ENCODE data around the gene ELMO3. TPM values are rescaled to one million over a fixed set of nuclear protein-coding genes. Genes with fewer than 3 reads are reported as not detected.
A peak's percentile ranks its signal among the peaks of the same experiment; 100 is the strongest.

The ELMO3 gene
- total RNA-seq, 4 donors from 2014 or later: 1.6 to 5.4 TPM; not detected in 2

DNA sequence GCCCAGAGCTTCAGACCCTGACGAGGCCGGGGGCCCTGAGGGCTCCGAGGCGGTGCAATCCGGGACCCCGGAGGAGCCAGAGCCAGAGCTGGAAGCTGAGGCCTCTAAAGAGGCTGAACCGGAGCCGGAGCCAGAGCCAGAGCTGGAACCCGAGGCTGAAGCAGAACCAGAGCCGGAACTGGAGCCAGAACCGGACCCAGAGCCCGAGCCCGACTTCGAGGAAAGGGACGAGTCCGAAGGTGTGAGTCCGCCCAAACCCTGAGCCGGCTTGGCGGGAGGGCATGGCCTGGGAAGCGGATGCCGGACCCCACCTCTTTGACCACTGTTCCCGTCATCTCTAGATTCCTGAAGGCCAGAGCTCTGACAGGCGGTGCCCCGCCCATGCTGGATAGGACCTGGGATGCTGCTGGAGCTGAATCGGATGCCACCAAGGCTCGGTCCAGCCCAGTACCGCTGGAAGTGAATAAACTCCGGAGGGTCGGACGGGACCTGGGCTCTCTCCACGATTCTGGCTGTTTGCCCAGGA, 24.2 kb upstream of the ELMO3 start:
- DNase-seq: no peak
- Histone ChIP-seq H3K27ac (peak overlapping the region; percentile 73 to 74), H3K27me3 (no peaks in the 10 kb centered on the region), H3K4me3 (peak overlapping the region; percentile 31 to 37), H3K4me1 (peaks cover 0 to 1% of the 10 kb centered on the region in 2 donors), H3K36me3 (no peaks in the 10 kb centered on the region), H3K9me3 (no peaks in the 10 kb centered on the region)
- TF ChIP-seq POLR2A (IDR thresholded peaks at IDR 0.05): no peak
- TF ChIP-seq, protein P1, sequence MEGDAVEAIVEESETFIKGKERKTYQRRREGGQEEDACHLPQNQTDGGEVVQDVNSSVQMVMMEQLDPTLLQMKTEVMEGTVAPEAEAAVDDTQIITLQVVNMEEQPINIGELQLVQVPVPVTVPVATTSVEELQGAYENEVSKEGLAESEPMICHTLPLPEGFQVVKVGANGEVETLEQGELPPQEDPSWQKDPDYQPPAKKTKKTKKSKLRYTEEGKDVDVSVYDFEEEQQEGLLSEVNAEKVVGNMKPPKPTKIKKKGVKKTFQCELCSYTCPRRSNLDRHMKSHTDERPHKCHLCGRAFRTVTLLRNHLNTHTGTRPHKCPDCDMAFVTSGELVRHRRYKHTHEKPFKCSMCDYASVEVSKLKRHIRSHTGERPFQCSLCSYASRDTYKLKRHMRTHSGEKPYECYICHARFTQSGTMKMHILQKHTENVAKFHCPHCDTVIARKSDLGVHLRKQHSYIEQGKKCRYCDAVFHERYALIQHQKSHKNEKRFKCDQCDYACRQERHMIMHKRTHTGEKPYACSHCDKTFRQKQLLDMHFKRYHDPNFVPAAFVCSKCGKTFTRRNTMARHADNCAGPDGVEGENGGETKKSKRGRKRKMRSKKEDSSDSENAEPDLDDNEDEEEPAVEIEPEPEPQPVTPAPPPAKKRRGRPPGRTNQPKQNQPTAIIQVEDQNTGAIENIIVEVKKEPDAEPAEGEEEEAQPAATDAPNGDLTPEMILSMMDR (IDR thresholded peaks at IDR 0.05): no peak
- intact Hi-C loops (cut with DNase I; ENCODE audit: low total_unique reads): no loop called here

DNA sequence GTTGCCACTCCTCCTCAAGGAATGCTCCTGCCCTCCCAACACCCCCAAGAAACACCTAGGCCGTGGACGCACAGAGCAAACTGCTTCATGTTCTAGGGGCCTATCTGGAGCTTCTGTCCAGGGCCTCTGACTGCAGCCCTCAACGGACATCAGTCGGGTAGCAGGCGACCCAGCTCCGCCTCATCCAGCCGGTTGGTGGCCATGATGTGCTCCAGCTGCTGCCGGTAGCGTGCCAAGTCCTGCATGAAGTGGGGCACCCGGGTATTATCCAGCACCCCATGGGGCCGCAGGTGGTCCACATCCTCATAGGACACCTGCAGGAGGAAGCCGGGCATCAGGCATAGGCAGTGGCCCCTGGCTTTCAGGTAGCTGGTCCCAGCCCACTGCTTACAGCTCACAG, 22.3 kb upstream of the ELMO3 start:
- intact Hi-C loops (cut with DNase I; ENCODE audit: low total_unique reads): no loop called here
- TF ChIP-seq, protein P1 (IDR thresholded peaks at IDR 0.05): no peak
- no peak for TF ChIP-seq POLR2A (IDR thresholded peaks at IDR 0.05)
- H3K27ac ChIP-seq: no peak overlapping the region
- no peaks in the 10 kb centered on the region for H3K4me1 ChIP-seq
- H3K27me3 ChIP-seq: no peaks in the 10 kb centered on the region
- H3K4me3 ChIP-seq: no peak overlapping the region
- H3K36me3 ChIP-seq: no peaks in the 10 kb centered on the region
- H3K9me3 ChIP-seq: no peaks in the 10 kb centered on the region
- DNase-seq: no peak

DNA sequence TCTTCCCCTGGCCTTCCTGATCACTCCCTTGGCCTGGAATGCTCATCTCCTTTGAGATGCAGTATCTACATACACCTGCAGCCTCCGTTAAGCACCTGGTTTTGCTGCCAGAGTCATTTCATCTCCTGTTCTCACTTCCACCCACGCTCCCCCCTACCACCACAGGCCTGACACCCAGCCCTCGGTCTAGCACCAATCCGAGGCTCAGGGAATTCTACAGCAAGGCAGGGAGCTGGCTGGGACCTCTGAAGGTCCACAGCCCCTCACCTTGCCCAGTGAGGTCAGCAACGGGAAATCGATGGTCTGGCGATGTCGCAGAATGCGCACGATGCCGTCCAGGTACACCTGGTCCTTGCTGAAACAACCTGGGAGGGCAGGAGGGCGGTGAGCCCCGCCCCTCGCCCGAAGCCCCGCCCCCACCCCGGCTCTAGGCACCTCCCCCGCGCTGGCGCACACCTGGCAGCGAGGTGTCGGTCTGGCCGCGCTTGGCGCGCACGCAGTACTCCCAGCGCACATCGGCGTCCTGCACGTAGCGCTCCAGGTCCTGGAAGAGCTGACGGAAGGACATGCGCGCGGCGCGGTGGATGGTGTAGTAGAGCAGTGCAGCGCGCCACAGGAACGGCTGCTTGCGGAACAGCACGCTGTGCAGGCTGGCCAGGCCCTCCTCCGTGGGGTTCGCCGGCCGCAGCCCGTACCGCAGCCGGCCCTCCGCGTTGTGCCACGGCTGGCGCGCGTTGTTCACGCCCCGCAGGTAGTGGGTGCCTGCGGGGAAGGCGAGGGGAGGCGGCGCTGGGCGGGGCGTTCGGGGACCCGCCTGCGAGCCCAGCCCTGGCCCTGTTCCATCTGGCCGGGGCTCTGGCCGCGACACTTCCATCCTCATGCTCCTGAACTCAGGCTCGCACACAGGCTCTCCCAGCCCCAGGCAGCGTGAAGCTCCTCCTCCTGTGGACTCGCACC, 20.9 kb upstream of the ELMO3 start:
- no peaks in the 10 kb centered on the region for H3K4me1 ChIP-seq
- intact Hi-C loops (cut with DNase I; ENCODE audit: low total_unique reads): no loop called here
- TF ChIP-seq, protein P1 (IDR thresholded peaks at IDR 0.05): peak in 3 of 4 experiments; percentile 10 to 33 (median 23)
- peak in 1 of 2 donors; percentile 35 for TF ChIP-seq POLR2A (IDR thresholded peaks at IDR 0.05)

DNA sequence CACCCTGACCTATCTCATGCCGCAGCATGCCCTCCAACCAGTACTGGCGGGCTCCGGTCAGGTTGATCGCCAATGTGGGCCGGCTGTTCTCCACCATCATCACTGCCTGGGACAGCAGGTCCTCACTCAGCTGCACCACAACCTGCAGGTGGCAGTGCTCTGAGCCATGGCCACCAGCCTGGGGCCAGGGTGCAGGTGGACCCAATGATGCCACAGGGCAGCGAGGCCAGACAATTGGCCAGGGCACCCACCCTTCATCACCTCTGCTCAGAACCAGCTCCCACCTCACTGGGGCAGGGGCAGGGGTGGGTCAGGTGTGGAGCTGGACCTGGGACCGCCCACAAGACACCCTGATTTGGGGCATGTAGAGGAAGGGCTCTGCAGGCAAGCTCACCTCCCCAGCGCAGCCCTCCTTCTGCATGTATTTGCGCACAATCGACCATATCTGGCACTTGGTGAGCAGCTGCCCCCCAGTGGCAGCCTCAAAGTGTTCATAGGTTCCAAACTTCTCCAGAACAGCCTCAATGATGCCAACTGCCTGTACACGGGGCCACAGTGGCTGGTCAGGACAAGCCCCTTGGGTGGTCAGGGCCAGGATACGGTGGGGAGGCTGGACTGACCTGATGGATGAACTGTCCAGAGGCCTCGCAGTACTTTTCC, 19.4 kb upstream of the ELMO3 start:
- peaks cover 0 to 4% of the 10 kb centered on the region in 2 donors for H3K4me1 ChIP-seq
- no peaks in the 10 kb centered on the region for H3K27me3 ChIP-seq
- no peak overlapping the region for H3K27ac ChIP-seq
- TF ChIP-seq, protein P1 (IDR thresholded peaks at IDR 0.05): no peak
- no peak for TF ChIP-seq POLR2A (IDR thresholded peaks at IDR 0.05)
- H3K4me3 ChIP-seq: no peak overlapping the region
- intact Hi-C loops (cut with DNase I; ENCODE audit: low total_unique reads): no loop called here
- no peak for DNase-seq
- no peaks in the 10 kb centered on the region for H3K36me3 ChIP-seq
- no peaks in the 10 kb centered on the region for H3K9me3 ChIP-seq

More for the DNA sequence above, 20.9 kb upstream of the ELMO3 start:
- H3K27ac ChIP-seq: peak overlapping the region; percentile 9 to 34
- DNase-seq: peak in 1 of 2 donors; percentile 54
- H3K27me3 ChIP-seq: no peaks in the 10 kb centered on the region
- peak overlapping the region; percentile 20 to 33 for H3K4me3 ChIP-seq
- no peaks in the 10 kb centered on the region for H3K9me3 ChIP-seq
- H3K36me3 ChIP-seq: no peaks in the 10 kb centered on the region
